HG02885 (cell line): ENCODE results near the gene CDH23.
"Not testable (repeated sequence)": the region's sequence is repeated elsewhere in the genome, so short reads cannot be mapped to it uniquely, and the experiment has no call there.

ENCODE experiments used
- ATAC-seq: cut with Tn5 transposase; IDR thresholded peaks from one replicate; pipeline ENCODE4 v1.9.1; 2021; ENCODE audit warnings: mild to moderate bottlenecking; ENCODE audit not compliant: unreplicated experiment, poor library complexity

CDH23 gene

DNA sequence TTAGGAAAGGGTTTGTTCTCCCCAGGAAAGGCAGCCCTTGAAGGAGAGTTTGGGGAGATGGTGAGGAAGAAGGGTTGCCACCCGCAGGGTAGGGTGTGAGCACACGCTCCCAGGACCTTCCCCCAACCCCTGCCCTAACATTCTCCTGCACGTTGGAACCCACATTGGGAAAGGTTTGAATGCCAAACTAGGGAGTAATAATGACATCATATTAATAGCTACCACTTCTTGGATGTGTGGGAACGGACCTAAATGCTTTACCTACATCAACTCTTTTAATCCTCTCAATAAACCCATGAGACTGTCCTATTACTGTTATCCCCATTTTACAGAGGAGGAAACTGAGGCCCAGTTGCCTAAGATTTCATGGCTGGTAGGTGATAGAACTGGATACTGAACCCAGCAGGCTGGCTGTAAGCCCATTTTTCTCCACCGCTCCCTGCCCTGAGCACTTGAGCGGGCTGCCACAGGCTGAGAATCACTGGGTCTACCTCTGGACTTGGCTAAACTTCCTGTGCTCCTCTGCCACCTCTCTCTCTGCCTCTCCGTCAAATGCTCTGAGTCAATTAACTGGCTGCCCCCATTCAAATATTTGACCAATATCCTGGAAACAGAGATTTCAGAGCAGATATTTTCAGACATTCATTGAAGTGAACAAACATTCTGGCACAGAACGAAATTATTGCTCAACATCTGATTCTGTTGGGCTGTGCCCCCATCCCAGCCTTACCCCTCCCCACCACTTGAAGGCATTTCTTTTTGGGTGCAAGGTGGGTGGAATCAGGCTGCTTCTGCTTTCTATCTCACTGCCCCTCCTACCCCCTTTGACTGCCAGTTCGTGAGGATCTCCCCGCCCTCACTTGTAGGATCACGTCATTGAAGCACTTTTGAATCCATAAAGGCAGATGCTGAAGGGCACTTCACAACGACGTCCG is 193.2 kb downstream of the CDH23 start:
- no peak for ATAC-seq

DNA sequence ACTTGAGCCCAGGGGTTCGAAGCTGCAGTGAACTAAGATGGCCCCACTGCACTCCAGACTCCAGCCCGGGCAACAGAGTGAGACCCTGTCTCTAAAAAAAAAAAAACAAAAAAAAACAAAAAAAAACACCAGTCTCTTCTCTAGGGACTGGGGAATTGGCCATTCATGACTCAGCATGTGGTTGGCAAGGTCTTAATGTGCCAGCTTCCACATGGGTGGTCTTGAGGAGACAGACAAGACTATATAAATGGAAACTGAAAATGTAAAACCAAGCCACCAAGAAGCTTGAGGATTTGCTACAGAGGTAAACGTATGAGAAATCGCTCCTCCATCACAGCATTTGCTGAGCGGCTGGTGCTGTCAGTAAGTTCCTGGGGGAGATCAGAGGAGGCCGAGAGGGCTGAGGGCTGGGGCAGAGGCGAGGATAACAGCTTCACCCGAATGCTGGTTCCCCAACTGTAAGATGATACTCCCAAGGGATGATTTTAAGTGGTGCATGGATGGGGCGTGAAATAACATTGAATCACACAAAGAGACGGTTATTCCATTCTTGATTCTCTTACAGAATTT is 194.1 kb downstream of the CDH23 start:
- ATAC-seq: no peak

DNA sequence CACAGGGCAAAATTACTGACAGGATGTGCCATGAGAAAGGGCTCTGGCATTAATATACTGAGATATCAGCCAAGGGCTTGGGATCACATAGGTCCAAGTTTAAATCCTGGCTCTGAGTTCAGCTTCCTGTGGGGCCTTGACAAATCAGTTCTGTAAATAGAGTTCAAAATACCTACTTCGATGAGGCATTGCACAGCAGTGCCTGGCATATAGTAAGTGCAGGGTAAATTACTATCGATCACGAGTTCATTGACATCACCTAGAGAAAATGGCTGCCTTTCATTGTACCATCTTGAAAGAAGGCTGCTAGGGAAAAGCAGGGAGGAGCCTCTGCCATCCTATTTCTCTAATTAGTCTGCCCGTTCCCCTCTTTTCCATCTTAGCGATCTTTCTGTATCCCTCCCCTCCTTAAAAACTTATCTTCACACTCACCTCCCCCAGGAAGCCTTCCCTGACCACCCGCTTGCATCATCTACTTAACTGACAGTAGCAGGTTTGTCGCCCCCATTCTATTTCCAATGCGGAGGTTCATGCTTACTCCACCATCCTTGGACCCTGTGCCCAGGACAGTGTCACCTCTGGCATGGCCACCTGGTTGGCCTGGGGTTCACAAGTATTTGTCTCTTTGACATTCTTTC is 198.3 kb downstream of the CDH23 start:
- no peak for ATAC-seq

DNA sequence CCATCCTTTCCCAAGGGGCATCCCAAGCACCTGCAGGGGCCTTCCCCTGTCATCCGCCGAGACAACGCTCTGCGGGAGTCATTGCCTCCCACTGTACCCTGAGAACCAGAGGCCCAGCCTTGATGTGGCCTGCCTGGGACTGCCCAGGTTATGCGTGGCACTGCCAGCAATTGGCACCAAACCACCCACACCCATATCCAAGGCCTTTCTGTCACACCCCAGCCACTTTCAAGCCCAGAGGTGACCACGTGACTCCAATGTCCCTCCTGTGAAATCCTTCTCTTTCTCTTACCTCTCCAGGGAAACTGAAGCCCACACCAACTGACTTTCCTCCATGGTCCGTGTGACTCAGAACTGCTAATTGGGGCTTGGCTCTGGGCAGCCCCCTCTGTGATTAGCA is 198.9 kb downstream of the CDH23 start:
- ATAC-seq: no peak

- ATAC-seq: no peak
Measured at GRCh38 chr10:71596127-71596526, 199.4 kb downstream of the CDH23 start.

DNA sequence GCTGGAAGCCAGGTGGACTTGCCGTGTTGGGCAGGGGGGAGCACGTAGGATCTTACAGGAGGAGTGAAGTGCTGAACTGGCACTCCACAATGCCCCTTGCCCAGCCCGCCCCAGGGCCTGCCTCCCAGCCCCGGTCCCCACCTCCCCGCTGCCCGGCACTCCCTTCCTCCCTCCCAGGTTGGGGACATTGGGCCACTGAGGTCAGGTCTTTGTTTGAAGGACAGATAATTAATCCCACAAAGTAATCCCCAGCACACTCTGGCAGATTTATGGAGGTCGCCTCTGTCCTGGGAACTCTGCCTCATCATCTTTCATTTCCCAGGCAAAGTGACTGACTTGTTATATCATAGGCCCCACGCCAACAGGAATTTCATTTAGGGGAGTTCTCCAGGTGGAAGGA is 200.0 kb downstream of the CDH23 start:
- no peak for ATAC-seq

DNA sequence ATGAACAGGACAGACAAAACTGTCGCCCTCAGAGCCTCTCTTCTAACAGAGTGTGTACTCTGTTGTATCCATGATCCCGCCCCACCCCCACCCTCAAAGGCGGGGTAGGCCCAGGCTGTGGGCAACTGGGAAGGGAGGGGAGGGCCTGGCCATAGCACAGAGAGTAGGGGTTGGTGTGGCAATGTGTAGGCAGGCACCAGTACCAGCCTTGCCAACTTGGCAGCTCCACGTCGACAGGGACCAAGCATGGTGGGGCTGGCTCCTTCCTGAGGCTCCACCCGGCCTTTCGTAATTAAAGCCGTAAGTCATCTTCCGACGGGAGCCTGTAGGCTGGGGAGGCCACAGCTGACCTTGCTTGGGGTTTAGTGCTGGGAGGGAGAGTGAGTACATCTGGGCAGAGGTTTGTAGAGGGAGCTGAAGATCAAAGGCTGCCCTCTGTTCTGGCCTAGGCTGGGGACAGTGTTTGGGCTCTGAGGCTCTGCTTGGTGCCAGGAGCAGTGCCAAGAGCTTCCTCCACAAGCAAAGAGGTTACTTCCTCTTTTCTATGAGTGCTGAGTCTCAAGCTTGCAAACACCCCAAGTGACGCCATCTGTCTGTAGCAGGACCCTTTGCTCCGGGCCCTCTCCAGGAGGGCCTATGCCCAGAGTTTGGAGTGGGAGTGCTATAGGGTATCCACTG is 201.2 kb downstream of the CDH23 start:
- ATAC-seq: no peak

- ATAC-seq: no peak
Measured at GRCh38 chr10:71598621-71599055, 201.9 kb downstream of the CDH23 start.

GRCh38 chr10:71599518-71599917 is 202.8 kb downstream of the CDH23 start:
- ATAC-seq: no peak

DNA sequence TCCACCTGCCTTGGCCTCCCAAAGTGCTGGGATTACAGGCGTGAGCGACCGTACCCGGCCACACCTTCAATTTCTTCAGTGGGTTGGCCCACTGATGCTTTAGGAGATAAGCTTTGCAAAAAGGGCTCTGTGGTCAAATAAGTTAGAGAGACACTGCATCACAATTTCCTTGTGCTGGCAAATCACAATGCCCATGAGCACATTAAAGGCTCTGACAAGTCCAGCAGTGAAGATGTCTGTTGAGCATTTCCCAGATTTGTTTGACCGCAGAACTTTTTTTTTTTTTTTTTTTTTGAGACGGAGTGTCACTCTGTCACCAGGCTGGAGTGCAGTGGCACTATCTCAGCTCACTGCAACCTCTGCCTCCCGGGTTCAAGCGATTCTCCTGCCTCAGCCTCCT is 203.5 kb downstream of the CDH23 start:
- ATAC-seq: not testable (repeated sequence)

DNA sequence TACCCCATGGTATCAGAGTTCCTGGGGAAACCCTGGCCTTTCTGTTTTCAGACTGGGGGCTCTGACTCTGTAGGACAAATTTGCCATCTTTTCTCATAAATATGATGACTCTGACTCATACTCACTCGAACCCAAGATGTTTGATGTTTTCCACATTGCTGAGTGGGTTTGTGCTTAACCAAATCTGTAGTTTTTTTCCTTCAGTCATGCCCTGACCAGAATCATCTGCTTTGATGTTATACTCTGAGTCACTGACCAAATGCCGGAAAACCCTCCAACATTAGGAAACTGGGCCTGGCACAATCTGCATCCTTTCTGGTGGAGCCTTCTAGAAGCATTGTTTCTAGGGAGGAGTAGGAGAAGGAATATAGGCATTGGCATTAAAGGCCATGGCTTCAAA is 204.1 kb downstream of the CDH23 start:
- ATAC-seq: no peak

DNA sequence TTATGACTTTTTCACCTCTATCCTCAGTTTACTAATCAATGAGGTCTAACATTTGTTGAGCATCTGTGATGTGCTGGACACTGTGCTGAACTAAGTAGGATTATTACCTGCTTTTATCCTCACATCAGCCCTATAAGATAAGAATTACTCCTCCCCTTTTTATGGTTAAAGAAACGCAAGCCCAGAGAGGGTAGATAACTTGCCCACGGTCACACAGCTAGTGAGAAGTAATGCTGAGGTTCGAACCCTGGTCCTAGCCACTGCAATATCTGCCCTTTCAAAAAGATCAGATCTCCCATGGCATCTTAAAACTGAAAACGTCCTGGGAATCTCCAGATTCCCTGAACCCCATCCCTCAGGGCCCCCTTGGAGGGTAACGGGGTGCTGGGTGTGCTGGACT is 204.6 kb downstream of the CDH23 start:
- ATAC-seq: no peak

DNA sequence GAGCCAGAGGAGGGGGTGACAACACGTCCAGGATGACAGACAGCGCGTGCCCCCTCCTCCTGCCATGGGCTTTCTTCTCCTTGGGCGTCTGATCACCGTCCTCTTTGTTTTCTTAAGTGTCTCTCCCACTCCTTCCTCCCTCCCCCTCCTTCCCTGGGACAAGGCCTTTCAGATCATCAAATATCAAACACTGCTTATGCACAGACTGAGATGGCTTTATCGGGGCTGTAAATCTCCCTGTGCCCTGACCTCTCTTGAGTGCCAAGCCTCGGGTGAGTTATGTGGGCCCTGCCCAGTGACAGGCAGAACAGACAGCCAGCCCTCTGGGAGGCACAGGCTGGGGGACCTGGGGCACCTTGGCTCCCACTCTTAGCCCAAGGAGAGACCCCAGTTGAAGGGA is 206.4 kb downstream of the CDH23 start:
- no peak for ATAC-seq

DNA sequence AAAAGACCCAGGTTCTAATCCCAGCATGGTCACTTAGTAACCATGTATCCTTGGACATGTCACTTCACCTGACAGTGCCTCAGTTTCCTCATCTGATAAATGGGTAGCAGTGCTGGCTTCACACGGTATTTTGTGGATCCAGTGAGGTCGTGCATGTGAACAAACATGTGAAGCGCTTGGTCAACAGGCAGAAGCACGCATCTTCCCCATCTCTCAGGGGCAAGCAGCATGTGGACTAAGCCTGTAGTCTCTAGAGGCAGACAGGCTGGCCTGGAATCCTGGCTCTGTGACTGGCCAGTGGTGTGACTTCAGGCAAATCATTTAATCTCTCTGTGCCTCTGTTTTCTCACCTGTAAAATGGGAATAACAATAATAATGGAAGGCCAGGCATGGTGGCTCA is 207.0 kb downstream of the CDH23 start:
- no peak for ATAC-seq

GRCh38 chr10:71604324-71605018 is 207.8 kb downstream of the CDH23 start:
- ATAC-seq: no peak

DNA sequence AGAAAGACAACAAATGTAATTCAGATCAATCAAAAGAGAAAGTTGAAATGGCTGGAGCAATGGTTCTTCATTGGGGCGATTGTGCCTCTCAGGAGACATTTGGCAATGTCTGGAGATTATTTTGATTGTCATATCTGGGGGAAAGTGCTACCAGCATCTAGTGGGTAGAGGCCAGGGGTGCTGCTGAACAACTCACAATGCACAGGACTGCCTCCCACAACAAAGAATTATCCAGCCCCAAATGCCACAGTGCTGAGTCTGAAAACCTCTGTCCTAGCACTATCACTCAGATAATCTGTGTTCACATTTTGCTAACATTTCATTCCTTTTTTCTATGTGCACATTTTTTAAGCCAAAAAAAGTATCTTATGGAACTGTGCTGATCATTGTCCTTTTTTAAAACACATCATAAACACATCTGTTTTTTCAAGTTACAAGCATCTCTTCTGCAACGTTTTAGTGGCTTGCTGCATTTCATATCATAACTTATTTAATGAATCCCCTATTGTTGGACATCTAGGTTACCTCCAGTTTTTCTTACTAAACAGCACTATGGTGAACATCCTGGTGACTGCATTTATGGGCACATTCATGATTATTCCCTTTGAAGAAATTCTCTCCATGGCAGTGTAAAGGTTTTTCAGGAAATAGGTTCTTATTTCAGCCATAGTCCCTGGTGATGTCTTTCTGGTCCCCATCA is 208.7 kb downstream of the CDH23 start:
- ATAC-seq: no peak

DNA sequence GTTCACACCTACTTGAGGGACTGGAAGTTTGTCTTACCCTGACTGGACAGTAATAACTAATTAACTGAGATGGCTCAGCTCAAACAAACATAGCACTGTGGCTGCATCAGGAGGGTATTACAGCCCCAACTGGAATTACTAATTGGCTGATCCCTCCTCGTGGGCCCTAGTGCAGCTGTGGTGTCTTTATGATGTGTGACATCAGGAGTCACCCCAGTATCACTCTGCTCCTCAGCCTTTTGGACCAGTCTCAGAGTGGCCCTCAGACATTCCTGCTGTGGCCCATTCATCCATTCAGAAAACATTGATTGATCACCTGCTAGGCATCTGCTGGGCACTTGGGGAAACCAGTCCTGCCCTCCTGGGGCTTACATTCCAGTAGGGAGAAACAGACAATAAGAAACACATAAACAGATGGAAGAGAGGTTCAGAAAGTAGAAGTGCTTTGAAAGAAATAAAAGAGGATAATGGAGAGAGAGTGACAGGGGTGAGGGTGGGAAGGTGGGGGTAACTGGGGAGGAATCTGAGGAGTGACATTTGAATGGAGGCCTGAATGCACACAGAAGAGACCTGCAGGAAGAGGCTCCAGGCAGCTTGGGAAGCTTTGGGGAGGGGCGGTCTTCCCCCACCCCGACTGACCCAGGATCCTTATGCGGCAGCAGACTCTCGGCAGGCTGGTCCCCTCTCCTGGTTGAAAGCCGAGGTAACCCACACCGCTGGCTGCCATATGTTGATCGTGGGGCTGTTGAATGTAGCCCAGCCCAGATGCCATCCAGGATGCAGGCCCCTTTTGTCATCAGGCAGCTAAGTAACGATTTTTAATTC is 209.7 kb downstream of the CDH23 start:
- ATAC-seq: no peak

DNA sequence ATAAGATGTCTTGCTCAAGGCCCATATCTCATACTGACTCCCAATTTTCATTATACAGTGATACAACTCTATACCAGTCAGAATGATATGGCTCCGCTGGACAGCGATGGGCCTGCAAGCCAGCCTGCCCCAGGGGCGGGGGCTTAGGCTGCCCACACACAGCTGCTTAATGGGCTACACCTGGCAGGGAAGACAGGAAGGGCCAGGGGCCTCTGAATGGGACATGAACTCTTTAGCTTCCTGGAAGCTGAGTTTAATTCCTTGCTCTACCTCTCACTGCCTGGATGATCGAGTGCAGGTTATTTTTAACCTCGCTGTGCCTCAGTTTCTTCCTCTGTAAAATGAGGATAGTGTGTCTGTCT is 210.3 kb downstream of the CDH23 start:
- ATAC-seq: no peak
